GM18519 (cell line): Measurements from ENCODE around the gene RHOXF2B.

Experiments
- ATAC-seq: cut with Tn5 transposase; IDR thresholded peaks from one replicate; pipeline ENCODE4 v1.9.1; 2021; ENCODE audit warnings: mild to moderate bottlenecking, moderate library complexity; ENCODE audit not compliant: unreplicated experiment, low FRiP score

The RHOXF2B gene

GRCh38 chrX:120022763-120023162 is 54.7 kb downstream of the RHOXF2B start:
- ATAC-seq, result no peak
